Type B pancreatic cell (in vitro differentiated cells): ENCODE data around the gene DCLK1. TPM values are rescaled to one million over a fixed set of nuclear protein-coding genes. Genes with fewer than 3 reads are reported as not detected.
A peak's percentile ranks its signal among the peaks of the same experiment; 100 is the strongest.

ENCODE experiments used
- DNase-seq: peaks from one replicate; pipeline ENCODE4 v3.0.0; 2021; ENCODE audit warnings: mixed read lengths; ENCODE audit not compliant: unreplicated experiment; ENCODE audit errors: extremely low spot score
- H3K27ac Mint-ChIP-seq: 2 replicates; pipeline ENCODE4 v1.8.0; 2021; ENCODE audit warnings: mild to moderate bottlenecking, mixed read lengths
- H3K27me3 Mint-ChIP-seq: 2 replicates; pipeline ENCODE4 v1.8.0; 2021; ENCODE audit warnings: mixed read lengths
- H3K36me3 Mint-ChIP-seq: 2 replicates; pipeline ENCODE4 v1.8.0; 2021; ENCODE audit warnings: mixed read lengths
- H3K4me1 Mint-ChIP-seq: one replicate; pipeline ENCODE4 v1.8.0; 2021; ENCODE audit warnings: mixed read lengths; ENCODE audit not compliant: unreplicated experiment
- H3K4me3 Mint-ChIP-seq: 2 replicates; pipeline ENCODE4 v1.8.0; 2021; ENCODE audit warnings: mild to moderate bottlenecking, mixed read lengths
- H3K9me3 Mint-ChIP-seq: 2 replicates; pipeline ENCODE4 v1.8.0; 2021; ENCODE audit warnings: mixed read lengths
- total RNA-seq: library from RNA; stranded (reverse); gene quantifications from 2 replicates; pipeline ENCODE4 v1.2.1, GENCODE V29; 2021; ENCODE audit warnings: low replicate concordance
- TF ChIP-seq, protein P1 (sequence below): fragments of 200-600 bp; sonication (generic); conservative IDR thresholded peaks from 2 replicates; pipeline ENCODE4 v1.5.0; 2021; ENCODE audit warnings: antibody characterized with exemption, mild to moderate bottlenecking

Gene DCLK1
- total RNA-seq, 1 donor from 2014 or later = 47.1 TPM

- H3K36me3 Mint-ChIP-seq = no peaks in the 10 kb centered on the region
- H3K27ac Mint-ChIP-seq = no peak overlapping the region
- no peaks in the 10 kb centered on the region for H3K27me3 Mint-ChIP-seq
- no peak for DNase-seq
- H3K4me3 Mint-ChIP-seq = no peak overlapping the region
- no peaks in the 10 kb centered on the region for H3K9me3 Mint-ChIP-seq
- peaks cover 24% of the 10 kb centered on the region for H3K4me1 Mint-ChIP-seq
- TF ChIP-seq, protein P1, sequence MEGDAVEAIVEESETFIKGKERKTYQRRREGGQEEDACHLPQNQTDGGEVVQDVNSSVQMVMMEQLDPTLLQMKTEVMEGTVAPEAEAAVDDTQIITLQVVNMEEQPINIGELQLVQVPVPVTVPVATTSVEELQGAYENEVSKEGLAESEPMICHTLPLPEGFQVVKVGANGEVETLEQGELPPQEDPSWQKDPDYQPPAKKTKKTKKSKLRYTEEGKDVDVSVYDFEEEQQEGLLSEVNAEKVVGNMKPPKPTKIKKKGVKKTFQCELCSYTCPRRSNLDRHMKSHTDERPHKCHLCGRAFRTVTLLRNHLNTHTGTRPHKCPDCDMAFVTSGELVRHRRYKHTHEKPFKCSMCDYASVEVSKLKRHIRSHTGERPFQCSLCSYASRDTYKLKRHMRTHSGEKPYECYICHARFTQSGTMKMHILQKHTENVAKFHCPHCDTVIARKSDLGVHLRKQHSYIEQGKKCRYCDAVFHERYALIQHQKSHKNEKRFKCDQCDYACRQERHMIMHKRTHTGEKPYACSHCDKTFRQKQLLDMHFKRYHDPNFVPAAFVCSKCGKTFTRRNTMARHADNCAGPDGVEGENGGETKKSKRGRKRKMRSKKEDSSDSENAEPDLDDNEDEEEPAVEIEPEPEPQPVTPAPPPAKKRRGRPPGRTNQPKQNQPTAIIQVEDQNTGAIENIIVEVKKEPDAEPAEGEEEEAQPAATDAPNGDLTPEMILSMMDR = no peak
Observed at GRCh38 chr13:36029166-36029565, 102.0 kb downstream of the DCLK1 start.

DNA sequence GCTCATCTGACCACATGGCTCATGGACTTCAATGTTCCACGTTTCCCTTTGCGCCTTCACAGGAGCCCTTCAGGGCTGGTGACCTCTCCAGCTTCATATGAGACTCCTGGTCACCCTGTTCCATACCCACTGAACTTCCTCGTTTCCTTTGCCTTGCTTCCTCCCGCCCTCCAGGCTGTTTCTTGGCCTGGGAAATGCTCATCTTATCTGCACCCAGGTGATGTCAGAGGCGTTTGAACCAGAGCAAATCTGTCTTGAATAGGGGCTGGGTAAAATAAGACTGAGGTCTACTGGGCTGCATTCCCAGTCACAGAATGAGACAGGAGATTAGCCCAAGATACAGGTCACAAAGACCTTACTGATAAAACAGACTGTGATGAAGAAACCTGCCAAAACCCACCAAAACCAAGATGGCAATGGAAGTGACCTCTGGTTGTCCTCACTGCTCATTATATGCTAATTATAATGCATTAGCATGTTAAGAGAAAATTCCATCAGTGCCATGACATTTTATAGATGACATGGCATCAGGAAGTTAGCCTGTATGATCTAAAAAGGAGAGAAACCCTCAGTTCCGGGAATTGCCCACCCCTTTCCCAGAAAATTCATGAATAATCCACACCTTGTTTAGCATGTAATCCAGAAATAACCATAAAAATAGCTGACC is 102.7 kb downstream of the DCLK1 start:
- Mint-ChIP-seq H3K9me3 (no peaks in the 10 kb centered on the region), H3K4me1 (peaks cover 24% of the 10 kb centered on the region), H3K27me3 (no peaks in the 10 kb centered on the region), H3K27ac (no peak overlapping the region), H3K4me3 (no peak overlapping the region), H3K36me3 (no peaks in the 10 kb centered on the region)
- DNase-seq = no peak
- TF ChIP-seq, protein P1 = no peak

DNA sequence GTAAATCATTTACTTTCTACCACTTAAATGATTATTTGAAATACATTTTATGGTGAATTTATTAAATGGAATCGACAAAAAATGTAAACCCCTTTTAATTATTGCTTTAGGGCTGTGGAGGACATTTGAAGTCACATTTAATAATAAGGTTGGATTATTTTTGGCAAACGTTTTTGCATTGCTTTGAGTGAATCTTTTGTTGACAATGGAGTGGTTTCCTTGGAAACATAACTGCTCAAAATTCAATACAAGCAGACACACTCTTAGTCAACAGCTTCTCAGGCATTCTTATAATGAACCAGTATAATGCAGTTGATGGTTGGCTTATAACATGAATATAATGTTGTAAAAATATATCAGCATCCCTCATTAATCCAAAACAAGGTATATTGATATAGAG is 104.7 kb downstream of the DCLK1 start:
- TF ChIP-seq, protein P1 = no peak
- H3K4me1 Mint-ChIP-seq = peaks cover 15% of the 10 kb centered on the region
- H3K36me3 Mint-ChIP-seq = peaks cover 6% of the 10 kb centered on the region
- DNase-seq = no peak
- H3K27me3 Mint-ChIP-seq = no peaks in the 10 kb centered on the region
- no peaks in the 10 kb centered on the region for H3K9me3 Mint-ChIP-seq
- no peak overlapping the region for H3K4me3 Mint-ChIP-seq
- H3K27ac Mint-ChIP-seq = no peak overlapping the region

- Mint-ChIP-seq H3K36me3 (peaks cover 3% of the 10 kb centered on the region), H3K27ac (no peak overlapping the region), H3K4me1 (peaks cover 9% of the 10 kb centered on the region), H3K4me3 (no peak overlapping the region), H3K9me3 (no peaks in the 10 kb centered on the region), H3K27me3 (no peaks in the 10 kb centered on the region)
- no peak for DNase-seq
- TF ChIP-seq, protein P1 = no peak
Observed at GRCh38 chr13:36014763-36015162, 116.4 kb downstream of the DCLK1 start.

DNA sequence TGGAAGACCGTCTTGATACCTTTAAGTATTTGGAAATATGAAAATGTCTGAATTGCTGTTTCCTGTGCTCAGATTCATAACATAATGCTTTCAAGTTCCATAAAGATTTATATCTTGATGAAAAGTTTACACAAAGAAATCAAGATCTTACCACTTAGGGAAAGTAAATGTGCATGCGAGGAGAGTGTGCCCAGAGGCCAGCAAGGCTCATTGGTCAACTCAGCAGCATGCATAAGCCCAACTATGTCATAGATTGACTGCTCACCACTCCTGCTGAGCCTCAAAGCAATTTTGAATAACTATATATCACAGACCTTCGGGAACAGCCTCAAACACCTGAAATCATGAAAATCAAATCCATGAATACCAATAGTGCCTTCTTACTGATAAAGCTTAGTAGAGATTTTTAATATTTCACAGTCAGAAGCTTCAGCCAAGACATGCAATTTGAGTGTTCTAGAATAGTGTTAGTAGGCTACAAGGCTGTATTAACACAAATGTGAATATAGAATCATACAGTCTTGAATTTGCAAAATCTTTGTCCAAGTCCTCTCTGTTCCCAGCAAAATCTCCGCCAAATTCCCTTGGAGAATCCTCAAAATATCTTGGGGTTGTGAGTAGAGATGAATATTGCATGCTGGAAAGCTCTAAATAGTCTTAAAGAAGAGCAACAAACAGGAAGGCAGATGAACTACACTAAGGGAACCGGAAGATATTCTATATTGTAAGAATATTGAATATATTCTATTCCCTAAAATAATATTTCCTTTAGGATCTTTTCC is 124.1 kb downstream of the DCLK1 start:
- Mint-ChIP-seq H3K4me3 (peak overlapping the region; percentile 16), H3K4me1 (no peaks in the 10 kb centered on the region), H3K9me3 (no peaks in the 10 kb centered on the region), H3K36me3 (no peaks in the 10 kb centered on the region), H3K27me3 (no peaks in the 10 kb centered on the region), H3K27ac (peak overlapping the region; percentile 22)
- TF ChIP-seq, protein P1 = no peak
- DNase-seq = no peak
